HG03103 (cell line): Measurements from ENCODE around the gene SLC2A13.
"Not testable (repeated sequence)": the region's sequence is repeated elsewhere in the genome, so short reads cannot be mapped to it uniquely, and the experiment has no call there.

ENCODE experiments used
- ATAC-seq: cut with Tn5 transposase; IDR thresholded peaks from one replicate; pipeline ENCODE4 v1.9.1; 2021; ENCODE audit warnings: low read depth; ENCODE audit not compliant: unreplicated experiment

SLC2A13 gene

DNA sequence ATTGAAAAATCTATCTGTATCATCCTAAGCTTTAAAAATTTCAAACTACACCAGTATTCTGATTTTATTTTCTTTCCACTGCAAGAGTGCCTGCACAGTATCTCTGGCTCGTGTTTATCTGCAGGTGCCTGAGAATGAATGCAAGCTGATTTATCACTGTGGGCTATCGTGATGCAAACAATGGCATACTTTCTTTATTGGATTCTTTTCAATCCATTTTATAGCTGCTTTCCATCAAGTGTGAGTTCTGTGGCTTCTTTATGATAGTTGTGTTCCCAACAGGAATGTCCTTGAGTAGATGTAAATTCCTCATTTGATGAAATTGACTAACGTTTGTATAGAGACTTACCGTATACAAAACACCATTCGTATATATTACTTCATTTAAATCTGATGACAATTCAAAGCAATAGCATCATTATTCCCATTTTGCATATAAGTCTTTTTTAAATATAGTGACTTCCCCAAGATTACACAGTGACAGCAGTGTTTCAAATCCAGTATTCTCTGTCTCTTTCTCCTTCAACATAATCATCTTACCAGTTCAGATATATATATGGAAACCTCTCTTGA is 326.0 kb downstream of the SLC2A13 start:
- ATAC-seq = no peak

DNA sequence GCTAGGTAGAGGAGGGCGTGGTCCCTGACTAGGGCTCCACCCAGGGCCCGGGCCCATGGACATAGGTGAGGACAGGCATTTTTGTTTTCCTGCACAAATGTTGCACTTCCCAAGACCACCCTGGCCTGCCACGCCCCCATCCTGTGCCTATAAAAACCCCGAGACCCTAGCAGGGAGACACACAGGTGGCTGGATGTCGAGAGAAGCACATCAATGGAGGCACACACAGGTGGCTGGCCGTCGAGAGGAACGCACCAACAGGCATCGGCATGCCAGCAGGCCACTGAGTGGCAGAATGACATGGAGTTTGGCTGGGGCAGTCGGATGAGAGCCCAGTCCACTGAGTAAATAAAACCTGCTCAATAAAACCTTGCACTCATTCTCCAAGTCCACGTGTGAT is 328.4 kb downstream of the SLC2A13 start:
- ATAC-seq = no peak

DNA sequence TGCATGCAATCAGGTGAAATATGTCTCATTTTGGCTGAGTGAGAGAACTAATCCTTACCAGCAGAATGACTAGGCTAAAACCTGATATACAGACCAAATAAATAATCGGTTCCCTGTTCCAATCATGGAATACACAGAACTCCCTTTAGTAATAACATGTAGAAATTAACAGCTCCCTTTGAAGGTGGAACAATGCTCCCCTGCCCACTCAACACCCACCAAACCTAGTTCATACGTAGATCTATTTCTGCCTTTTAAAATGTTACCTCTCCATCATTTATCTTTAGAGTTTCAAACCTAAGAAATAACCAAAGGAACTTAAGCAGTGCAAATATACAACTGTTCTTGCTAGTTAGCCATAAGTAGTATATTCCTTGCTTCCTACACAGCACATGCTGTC is 332.6 kb downstream of the SLC2A13 start:
- ATAC-seq = no peak

DNA sequence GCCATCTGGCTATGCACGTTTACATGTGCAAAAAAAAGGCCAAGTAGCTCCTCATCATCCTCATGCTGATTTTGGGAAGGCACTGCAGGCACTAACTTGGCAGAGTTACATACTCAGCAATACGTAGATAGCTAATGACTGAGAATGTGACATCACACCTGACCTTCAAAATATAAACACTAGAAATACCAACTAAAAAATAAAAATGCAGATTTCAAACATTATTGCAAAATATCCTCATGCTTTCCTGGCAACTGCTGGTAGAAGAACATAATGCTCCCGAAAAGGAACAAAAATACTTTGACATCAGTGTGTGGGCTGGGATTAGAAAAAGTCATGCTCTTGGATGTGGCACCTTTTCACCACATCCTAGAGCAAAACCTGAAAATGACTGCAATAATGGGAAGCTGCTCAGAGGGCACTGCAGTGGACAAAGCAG is 333.0 kb downstream of the SLC2A13 start:
- ATAC-seq = no peak

DNA sequence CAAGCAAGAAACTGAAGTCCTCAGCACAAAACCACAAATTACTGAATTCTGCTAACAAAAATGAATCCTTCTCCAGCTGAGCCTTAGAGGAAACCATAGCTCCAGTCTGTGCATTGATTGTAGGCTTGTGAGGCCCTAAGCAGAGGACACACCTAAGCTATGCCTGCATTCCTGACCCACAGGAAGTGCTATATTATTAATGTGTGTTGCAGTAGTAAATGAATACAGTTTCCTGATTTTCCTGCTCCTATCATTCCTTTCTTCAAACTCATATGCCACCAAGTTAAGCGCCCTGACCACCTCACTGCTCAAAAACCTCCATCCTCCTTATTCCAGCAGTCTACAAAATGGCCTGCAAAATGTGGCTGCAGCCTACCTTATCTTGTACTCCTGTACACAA is 334.4 kb downstream of the SLC2A13 start:
- no peak for ATAC-seq

DNA sequence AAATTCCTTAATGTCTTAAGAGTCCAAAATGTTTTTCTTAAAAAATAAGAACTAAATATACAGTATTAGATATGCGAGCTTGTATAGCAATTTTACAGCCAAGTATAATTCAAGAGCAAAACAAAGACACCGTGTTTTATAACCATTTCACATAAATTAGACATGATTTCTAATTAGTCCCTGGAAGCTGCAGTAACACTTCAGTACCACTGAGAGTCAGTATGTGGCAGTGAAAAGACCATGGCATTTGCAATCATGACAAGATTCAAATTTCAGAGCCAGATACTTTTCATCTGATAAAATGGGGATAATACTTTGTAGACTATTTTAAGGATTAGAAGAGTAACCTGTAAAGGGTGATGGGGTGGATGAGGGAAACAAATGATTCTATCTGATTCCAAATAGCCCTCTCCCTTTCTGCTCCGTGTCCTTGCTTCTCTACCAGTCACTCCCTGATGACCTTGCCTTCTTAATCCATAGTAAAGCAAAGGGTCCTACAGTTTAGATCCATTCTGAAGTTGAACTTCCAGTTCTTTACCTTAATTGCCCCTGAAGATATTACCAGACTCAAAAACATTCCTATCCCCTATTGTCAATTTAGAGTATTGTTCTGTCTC is 340.8 kb downstream of the SLC2A13 start:
- ATAC-seq = peak; percentile 69

DNA sequence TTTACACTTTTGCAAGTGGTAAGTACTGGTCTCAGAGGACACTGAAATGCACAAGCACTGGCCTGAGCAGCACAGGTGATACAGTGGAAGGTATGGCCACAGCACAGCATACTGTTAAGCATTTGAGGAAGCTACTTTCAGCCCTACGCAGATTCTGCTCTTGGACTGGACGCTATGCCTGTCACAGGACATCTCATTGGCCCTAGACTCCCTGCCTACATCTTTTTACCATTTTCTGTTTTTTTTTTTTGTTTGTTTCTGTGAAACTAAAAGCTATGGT is 342.1 kb downstream of the SLC2A13 start:
- no peak for ATAC-seq

DNA sequence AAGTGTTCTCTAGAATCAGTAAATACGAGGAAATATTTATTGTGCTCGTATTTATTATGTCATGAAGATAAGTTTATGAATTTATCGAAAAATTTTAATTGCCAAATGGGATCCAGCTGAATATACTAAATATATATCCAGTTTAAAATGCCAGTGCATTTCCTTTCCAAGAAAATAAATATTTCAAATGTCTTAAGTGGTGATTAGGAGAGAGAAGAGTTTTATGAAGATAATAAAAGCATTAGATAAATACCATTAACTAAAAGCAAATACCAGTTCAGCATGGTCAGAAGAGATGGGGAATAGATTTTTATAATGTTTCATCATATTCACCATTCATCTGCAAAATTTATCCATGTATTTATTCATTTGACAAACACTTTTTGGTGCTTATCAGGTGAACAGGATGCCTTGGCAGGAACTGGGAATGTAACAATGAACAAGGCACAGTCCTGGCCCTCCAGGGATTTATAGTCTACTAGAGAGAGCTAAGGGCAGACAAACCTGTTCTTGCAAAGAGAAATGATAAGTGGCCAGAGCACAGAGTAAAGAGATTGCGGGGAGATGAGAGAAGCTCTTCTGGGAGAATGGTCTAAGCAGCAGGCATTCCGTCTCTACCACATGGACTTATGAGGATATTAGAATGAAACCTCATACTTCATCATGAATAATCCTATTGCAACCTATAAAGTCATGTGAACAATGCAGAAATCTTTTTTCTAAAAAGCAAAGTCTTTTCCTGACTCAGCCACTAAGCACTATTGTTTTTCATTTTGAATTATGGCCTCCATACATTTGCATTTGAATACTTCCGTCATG is 342.6 kb downstream of the SLC2A13 start:
- no peak for ATAC-seq

DNA sequence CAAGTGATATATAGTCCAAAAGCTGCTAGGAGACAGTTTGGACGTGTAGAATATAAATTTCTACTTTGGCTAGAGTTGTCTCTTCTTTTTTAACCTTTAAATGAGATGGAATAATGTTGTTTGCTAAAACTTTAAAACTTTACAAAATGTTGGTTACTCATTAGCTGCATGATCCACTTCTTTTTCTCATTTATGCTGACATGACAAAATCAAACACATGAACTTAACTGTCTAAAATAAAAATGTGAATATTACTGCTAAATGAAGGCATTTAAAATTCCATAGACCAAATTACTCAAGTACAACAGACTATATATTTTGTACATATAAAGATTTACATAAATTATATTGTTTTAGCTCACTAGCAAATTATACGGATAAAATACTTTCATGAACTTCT is 350.4 kb downstream of the SLC2A13 start:
- no peak for ATAC-seq

DNA sequence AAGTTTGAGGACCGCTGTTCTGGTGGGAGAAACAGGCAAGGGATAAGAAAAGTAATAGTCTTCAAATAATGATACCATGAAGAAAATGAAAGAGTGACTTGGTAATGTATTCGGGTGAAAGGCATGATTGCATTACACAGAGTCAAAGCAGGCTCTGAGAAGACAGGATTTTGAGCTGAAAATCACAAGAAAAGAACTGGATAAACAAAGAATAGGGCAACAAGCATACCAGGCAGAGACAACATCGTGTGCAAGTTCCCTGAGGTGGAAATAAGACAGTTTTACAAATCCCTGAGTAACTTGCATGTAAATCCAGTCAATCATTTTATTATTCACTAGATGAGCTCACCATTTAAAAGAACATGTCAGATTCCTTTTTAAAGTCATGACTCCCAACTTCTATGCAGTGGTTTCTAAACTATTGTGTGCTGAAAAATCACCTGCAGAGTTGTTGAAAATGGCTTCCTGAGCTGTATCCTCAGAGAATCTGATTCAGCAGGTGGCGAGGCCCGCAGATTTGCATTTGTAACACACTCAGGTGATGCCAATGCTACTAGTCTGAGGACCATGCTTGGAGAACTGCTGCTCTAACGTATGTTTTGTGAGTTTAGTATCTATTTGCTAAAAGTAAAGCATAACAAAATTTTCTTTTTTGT is 353.3 kb downstream of the SLC2A13 start:
- ATAC-seq = no peak

DNA sequence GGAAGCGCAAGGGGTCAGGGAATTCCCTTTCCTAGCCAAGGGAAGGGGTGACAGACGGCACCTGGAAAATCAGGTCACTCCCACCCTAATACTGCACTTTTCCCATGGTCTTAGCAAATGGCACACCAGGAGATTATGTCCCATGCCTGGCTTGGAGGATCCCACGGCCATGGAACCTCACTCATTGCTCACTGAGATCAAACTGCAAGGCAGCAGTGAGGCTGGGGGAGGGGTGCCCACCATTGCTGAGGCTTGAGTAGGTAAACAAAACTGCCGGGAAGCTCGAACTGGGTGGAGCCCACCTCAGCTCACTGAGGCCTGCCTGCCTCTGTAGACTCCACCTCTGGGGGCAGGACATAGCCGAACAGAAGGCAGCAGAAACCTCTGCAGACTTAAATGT is 359.7 kb downstream of the SLC2A13 start:
- not testable (repeated sequence) for ATAC-seq

DNA sequence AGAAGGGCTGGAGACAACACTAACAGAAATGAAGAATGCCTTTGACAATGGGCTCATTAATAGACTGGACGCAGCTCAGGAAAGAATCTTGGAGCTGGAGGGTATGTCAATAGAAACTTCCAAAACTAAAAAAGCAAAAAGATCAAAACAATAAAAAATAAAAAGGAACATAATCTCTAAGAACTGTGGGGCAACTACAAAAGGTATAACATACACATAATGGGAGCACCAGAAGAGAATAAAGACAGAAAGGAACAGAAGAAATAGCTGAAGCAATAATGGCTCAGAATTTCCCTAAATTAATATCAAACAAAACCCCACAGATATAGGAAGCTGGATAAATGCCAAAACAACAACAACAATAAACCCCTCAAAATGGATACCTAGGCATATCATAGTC is 362.2 kb downstream of the SLC2A13 start:
- no peak for ATAC-seq

DNA sequence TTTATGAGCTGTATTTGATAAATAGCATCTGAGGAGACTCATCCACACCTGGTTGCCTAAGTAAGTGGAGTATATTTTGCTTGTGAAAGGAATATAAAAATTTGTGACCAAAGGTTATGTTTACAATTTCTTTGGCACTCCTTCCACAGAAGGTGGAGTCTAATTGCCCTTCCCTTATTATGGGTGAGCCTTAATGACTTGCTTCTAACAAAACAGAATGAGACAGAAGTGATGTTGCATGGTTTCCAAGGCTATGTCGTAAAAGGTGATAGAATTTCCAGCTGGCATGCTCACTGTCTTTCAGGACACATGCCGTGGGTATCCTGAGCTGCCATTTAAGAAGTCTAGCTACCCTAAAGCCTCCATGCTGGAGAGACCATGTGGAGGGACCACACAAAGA is 369.5 kb downstream of the SLC2A13 start:
- no peak for ATAC-seq

DNA sequence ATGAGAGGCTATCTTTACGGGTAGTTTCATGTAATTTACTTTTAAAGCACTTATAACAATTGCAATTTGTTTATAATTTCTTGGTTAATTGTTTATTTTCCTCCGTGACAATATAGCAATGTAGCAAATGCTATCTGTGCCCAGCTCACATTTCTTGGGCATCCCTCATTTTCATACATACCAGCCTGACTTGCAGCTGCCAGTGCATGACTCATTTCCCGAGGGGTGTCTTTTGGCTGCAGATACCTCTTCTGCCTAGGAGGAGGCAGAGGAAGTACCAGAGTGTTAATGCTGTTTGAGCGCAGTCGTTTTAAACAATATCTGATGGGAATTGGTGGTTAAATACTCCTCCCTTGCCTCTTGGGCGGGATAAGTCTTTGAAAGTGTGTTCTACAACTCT is 382.1 kb downstream of the SLC2A13 start:
- no peak for ATAC-seq

DNA sequence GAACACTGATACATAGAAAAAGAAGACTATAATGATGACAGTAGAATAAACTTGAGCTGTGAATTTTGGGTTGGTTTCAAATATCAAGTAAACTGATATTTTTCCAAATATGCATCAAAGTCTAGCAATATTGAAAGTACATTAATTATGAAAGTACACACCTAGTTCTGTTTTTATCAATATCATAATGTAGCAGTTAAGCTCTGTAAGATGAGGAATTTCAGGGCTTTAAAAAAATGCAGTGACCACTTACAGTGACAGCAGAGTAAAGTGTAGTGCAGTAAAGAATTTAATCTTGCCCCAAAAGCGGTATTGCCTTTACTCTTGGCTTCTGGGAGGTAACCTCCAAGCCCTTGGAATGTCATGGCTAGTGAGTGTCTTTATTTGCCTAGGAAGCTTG is 383.4 kb downstream of the SLC2A13 start:
- no peak for ATAC-seq

DNA sequence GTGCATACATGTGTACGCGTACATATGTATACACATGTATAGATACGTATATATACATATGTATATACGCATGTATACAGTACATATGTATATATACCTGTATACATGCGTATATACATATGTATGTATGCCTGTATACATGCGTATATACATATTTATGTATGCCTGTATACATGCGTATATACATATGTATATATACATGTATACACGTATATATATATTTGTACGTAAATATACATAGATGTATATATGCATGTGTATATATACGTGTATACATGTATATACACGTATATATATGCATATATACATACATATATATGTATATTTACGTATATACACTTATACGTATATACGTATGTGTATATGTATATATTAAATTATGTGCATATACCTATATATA is 392.3 kb downstream of the SLC2A13 start:
- ATAC-seq = no peak

DNA sequence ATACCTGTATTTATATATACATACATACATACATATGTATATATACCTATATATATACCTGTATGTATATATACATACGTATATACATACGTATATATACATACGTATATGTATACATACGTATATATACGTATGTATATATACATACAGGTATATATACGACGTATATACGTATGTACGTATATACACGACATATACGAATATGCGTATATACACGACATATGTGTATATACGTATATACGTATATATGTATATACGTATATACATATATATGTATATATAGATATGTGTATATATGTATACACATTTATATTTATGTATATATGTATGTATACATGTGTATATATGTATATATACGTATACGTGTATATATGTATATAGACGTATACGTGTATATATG is 393.5 kb downstream of the SLC2A13 start:
- ATAC-seq = no peak
